ELR (cell line): Measurements from ENCODE around the gene TPSB2.
"Not testable (repeated sequence)": the region's sequence is repeated elsewhere in the genome, so short reads cannot be mapped to it uniquely, and the experiment has no call there.

Experiments
- DNase-seq: peaks from one replicate; pipeline ENCODE4 v3.0.0-alpha.2; 2015; ENCODE audit warnings: low read depth

The TPSB2 gene

DNA sequence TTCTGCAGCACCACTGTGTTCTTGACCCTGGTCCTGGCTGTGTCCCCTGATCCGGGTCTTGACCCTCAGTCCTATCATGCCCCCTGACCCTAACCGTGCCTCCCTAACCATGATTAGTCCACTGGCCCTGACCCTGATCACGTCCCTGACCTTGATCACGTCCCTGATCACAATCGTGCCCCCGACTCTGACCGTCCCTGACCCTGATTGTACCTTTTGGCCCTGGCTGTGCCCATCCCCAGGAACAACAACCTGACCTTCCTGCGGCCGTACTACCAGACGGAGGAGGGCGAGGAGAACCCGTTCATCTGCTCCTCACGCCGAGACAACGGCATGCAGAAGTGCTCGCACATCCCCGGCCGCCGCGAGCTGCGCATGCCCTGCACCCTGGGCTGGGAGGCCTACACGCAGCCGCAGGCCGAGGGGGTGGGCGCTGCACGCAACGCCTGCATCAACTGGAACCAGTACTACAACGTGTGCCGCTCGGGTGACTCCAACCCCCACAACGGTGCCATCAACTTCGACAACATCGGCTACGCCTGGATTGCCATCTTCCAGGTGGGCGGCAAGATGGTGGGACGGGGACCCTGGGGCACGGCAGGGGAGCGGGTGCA, 29.9 kb downstream of the TPSB2 start:
- DNase-seq, result no peak

DNA sequence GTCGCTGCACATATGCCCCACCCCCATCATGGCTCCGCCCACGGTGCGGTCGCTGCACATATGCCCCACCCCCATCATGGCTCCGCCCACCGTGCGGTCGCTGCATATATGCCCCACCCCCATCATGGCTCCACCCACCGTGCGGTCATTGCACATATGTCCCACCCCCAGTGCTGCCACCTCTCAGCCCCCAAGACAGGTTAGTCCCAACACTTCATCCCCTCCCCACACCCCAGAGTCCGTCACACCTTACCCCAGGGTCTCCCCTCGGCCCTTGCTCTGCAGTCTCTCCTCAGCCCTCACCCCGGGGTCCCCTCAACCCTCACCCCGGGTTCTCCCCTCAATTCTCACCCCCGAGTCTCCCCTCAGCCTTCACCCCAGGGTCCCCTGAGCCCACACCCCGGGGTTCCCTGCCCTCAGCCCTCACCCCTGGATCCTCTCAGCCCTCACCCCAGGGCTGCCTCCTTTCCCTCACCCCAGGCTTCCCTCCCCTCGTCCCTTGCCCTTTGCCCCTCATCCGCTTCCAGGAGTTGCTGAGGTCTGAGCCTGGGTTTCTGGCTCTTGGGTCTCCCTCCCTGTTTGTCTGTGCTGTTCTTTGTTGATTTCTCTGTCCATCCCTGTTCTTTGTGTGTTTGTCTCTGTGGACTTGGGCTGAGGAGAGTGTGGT, 30.5 kb downstream of the TPSB2 start:
- no peak for DNase-seq

- not testable (repeated sequence) for DNase-seq
Observed at GRCh38 chr16:1198671-1199346, 31.2 kb downstream of the TPSB2 start.

- DNase-seq, result no peak
Observed at GRCh38 chr16:1198194-1198593, 31.8 kb downstream of the TPSB2 start.

- DNase-seq, result no peak
Observed at GRCh38 chr16:1197237-1197866, 32.6 kb downstream of the TPSB2 start.

DNA sequence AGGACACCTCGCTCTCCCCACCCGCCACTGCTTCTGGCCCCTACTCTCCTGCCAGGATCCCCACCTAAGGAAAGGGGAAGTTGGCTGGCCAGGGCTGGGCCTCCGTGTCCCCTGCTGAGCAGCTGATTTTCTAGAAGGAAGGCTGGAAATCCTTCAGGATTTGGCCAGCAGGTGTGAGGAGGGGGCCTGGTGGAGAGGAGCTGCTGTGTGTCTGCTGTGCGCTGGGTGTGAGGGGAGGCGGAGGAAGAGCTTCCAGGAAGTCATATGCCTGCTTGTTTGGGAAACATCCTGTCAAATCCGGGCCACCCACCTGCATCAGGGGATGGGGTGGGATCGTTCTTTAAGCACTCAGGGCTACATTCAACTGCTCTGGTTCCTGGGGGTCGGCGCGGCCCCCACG, 33.5 kb downstream of the TPSB2 start:
- no peak for DNase-seq

DNA sequence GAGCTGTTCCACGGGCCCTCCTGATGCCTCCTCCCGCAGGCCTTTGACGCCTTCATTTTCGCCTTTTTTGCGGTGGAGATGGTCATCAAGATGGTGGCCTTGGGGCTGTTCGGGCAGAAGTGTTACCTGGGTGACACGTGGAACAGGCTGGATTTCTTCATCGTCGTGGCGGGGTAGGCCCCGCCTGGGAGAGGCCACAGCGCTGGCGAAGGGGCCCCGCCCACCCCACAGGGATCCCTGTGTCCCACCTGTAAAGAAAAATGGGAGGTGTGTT, 34.7 kb downstream of the TPSB2 start:
- DNase-seq, result no peak

- no peak for DNase-seq
Observed at GRCh38 chr16:1194665-1195392, 35.2 kb downstream of the TPSB2 start.

GRCh38 chr16:1193825-1194581, 36.0 kb downstream of the TPSB2 start:
- DNase-seq, result no peak

- DNase-seq, result no peak
Observed at GRCh38 chr16:1193143-1193824, 36.7 kb downstream of the TPSB2 start.

DNA sequence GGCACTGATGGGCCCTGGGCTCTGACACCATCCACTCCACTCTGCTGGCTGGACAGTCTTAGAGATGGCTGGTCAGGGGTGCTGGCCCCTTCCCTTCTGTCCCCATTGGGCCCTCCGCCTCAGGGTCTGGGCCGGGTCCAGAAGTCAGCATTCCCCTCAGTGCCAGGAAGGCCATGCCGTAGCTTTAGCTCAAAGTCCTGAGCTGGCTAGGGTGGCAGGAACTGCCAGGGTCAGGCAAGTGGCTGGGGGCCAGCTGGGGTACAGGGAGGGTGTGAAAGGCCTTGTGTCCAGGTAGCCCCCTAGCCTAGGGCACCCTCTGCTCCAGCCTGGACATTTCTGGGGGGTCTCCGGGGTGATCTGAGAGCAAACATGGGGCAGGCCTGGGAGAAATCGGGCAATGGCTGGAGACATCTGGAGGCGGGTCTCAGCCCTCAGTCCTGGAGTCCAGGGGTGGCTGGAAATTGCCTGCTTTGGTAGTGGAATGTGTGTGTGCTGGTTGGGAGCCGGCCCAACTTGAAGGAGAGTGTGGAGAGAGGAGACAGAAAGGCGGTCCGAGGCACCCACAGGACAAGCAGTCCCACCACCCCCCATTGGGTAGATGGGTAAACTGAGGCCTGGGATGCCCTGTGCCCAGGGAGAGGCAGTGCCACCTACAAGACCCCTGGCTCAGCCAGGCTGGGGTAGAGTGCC, 37.5 kb downstream of the TPSB2 start:
- no peak for DNase-seq

DNA sequence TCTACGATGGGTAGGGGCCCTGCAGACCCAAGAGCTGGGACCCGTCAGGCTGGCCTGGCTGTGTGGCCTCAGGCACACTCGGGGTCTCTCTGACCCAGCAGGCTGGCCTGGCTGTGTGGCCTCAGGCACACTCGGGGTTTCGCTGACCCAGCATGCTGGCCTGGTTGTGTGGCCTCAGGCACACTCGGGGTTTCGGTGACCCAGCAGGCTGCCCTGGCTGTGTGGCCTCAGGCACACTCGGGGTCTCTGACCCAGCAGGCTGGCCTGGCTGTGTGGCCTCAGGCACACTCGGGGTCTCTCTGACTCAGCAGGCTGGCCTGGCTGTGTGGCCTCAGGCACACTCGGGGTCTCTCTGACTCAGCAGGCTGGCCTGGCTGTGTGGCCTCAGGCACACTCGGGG, 39.2 kb downstream of the TPSB2 start:
- DNase-seq, result not testable (repeated sequence)

DNA sequence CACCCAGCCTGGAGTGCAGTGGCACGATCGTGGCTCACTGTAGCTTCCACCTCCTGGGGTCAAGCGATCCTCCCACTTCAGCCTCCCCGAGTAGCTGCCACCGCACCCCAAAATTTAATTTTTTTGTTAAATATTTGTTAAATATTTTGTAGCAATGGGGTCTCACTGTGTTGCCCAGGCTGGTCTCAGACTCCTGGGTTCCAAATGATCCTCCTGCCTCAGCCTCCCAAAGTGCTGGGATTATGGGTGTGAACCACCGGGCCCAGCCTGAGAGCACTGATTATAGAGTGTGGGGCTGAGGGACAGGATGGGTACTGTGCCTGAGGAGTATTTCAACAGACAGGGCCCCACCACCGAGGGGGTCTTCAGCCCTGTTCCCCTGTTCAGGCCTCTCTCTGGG, 40.5 kb downstream of the TPSB2 start:
- DNase-seq, result no peak

GRCh38 chr16:1188432-1189189, 41.4 kb downstream of the TPSB2 start:
- peak; percentile 18 for DNase-seq

DNA sequence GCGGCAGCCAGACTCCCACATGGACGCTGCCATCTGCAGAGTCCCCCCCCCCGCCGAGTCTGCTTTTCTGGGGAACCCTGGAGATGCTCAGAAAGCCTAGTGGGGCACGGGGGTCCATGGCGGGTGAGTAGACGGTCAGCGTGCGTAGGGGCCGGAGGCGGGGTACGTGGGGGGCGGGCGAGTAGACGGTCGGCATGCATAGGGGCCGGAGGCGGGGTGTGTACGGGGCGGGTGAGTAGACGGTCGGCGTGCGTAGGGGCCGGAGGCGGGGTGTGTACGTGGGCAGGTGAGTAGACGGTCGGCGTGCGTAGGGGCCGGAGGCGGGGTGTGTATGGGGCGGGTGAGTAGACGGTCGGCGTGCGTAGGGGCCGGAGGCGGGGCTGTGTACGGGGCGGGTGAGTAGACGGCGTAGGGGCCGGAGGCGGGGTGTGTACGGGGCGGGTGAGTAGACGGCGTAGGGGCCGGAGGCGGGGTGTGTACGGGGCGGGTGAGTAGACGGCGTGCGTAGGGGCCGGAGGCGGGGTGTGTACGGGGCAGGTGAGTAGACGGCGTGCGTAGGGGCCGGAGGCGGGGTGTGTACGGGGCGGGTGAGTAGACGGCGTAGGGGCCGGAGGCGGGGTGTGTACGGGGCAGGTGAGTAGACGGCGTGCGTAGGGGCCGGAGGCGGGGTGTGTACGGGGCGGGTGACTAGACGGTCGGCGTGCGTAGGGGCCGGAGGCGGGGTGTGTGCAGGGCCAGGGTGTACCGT, 44.4 kb downstream of the TPSB2 start:
- not testable (repeated sequence) for DNase-seq

GRCh38 chr16:1184980-1185379, 45.0 kb downstream of the TPSB2 start:
- no peak for DNase-seq

DNA sequence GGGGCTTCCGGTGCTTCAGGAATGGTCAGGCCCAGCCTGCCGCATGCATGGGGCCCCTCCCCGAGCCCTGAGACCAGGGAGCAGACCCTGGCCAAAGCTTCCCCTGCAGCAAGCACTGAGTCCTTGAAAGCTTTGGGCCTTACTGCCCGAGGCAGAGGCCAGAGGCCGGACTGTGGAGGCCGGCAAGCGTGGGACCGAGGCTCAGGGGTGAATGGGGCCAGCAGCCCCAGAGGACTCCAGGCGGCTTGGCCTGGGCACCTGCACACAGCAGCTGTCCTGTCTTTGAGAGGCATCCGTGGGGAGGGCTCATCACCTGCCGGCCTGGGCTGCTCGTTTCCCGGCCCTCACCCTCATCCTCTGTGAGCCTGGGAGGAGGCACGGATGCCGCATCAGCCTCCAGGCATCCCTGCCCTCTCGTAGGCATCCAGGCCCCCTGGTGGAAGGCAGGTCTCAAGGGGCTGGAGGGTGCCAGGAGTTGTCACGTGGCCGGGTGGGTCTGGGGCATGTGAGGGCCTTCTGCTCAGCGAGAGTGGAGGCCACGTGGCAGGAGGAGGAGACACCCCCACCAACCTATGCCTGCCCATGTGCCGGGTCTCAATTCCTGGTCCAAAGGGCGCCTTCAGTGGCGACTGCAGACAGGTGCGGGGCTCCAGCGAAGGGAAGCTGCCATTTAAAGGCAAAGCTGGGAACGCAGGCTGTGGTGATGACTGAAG, 45.7 kb downstream of the TPSB2 start:
- no peak for DNase-seq
